Natural killer cell (primary cell): ENCODE data around the gene ELFN1. TPM values are rescaled to one million over a fixed set of nuclear protein-coding genes. Genes with fewer than 3 reads are reported as not detected.

Experiments
- ATAC-seq, 3 donors: fragments of 150-1000 bp in 2 of 3; fragments of 200-7000 bp in 1 of 3; cut with Tn5 transposase; 1 replicate in 1 of 3; 2 replicates in 2 of 3; pipeline ENCODE4 v1.10.0; 2021; ENCODE audit warnings: mild to moderate bottlenecking in 2 of 3, moderate library complexity in 2 of 3
- DNase-seq, 2 donors: peaks; one replicate each; pipeline versions ENCODE4 v3.0.0 to v3.0.0-alpha.2; 2013 to 2021; ENCODE audit warnings: mixed read lengths in 1 of 2
- H3K27ac ChIP-seq: one replicate; pipeline ENCODE4 v1.5.1; 2013; ENCODE audit warnings: mild to moderate bottlenecking, low read length
- H3K27me3 ChIP-seq: one replicate; pipeline ENCODE4 v1.6.1; 2013; ENCODE audit warnings: low read length; ENCODE audit not compliant: control insufficient read depth, insufficient read depth
- H3K36me3 ChIP-seq: one replicate; pipeline ENCODE4 v1.6.1; 2013; ENCODE audit warnings: low read length; ENCODE audit not compliant: control insufficient read depth, insufficient read depth
- H3K4me1 ChIP-seq: one replicate; pipeline ENCODE4 v1.6.1; 2013; ENCODE audit warnings: low read length; ENCODE audit not compliant: control insufficient read depth, insufficient read depth
- H3K4me3 ChIP-seq: one replicate; pipeline ENCODE4 v1.5.1; 2013; ENCODE audit warnings: low read length
- H3K9me3 ChIP-seq: one replicate; pipeline ENCODE4 v1.6.1; 2013; ENCODE audit warnings: low read length; ENCODE audit not compliant: control insufficient read depth, insufficient read depth
- H3K27ac Mint-ChIP-seq, 2 donors: one replicate each; pipeline ENCODE4 v1.8.0; 2022; ENCODE audit warnings: mild to moderate bottlenecking in 2 of 2, mixed read lengths in 2 of 2, moderate library complexity in 1 of 2
- H3K27me3 Mint-ChIP-seq, 2 donors: one replicate each; pipeline ENCODE4 v1.8.0; 2022; ENCODE audit warnings: low read depth in 2 of 2, mixed read lengths in 2 of 2
- H3K36me3 Mint-ChIP-seq: one replicate; pipeline ENCODE4 v1.8.0; 2022; ENCODE audit warnings: mixed read lengths
- H3K4me1 Mint-ChIP-seq, 2 donors: one replicate each; pipeline ENCODE4 v1.8.0; 2022; ENCODE audit warnings: mixed read lengths in 2 of 2
- H3K4me3 Mint-ChIP-seq: one replicate; pipeline ENCODE4 v1.8.0; 2022; ENCODE audit warnings: mild to moderate bottlenecking, moderate library complexity, mixed read lengths
- H3K9me3 Mint-ChIP-seq, 2 donors: one replicate each; pipeline ENCODE4 v1.8.0; 2022; ENCODE audit warnings: mixed read lengths in 2 of 2
- WGBS: methylation state at CpG from one replicate; pipeline ENCODE4 v1.1.7; 2013; ENCODE audit warnings: missing lambda C conversion rate; ENCODE audit not compliant: insufficient coverage; 5-methylcytosine and 5-hydroxymethylcytosine counted together
- intact Hi-C: fragments of 100-400 bp; cut with micrococcal nuclease; formaldehyde crosslinking; loops from one replicate; pipeline ENCODE4 v1.14.2; 2022
- total RNA-seq, 4 donors: library from RNA; stranded (reverse); fragments of 120-200 nt in 1 of 4; gene quantifications; one replicate each; pipeline versions ENCODE4 v1.2.3 to v1.2.4, GENCODE V29; 2013 to 2022
- TF ChIP-seq, protein P1 (sequence below): fragments of 200-600 bp; IDR thresholded peaks from one replicate; pipeline ENCODE4 v1.8.0; 2022; ENCODE audit warnings: antibody characterized with exemption

Gene ELFN1
- total RNA-seq, 3 donors from 2014 or later (not counting 1 experiment from before 2014, with no cell fraction given): 0.30 to 0.45 TPM; not detected in 1

DNA sequence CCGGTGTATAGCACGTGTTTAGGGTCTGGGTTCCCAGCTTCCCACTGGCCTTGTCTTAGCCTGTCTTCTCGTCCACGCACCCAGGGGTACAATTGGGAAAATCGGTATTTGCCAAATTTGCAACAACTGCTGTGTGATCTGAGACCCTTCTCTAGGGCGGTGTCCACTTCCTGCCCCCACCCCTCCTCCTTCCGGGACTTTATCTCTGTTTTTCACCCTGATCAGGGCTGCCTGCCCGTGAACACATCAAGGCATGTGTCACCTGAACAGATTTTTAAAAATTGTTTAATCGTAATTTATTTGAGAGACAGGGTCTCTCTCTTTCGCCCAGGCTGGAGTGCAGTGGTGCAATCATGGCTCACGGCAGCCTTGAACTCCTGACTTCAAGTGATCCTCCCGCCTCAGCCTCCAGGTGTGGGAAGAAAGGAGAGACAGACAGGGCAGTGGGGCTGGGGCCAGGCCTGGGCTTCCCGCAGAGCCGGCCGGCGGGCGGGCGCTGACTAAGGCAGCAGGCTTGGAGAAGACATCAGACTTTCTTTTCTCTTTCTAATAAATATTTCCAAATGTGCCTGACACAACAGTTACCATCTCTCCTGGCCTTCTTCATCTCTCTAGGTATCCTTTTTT, 27.5 kb downstream of the ELFN1 start:
- Mint-ChIP-seq H3K27ac (no peak overlapping the region), H3K4me3 (no peak overlapping the region), H3K36me3 (peaks cover under 1% of the 10 kb centered on the region), H3K27me3 (peaks cover under 1 to 12% of the 10 kb centered on the region in 2 donors), H3K9me3 (no peaks in the 10 kb centered on the region), H3K4me1 (no peaks in the 10 kb centered on the region)
- H3K4me3 ChIP-seq: no peak overlapping the region
- ATAC-seq (no peak), DNase-seq (no peak)
- H3K4me1 ChIP-seq: no peaks in the 10 kb centered on the region
- peaks cover 4% of the 10 kb centered on the region for H3K9me3 ChIP-seq
- no peak overlapping the region for H3K27ac ChIP-seq
- H3K36me3 ChIP-seq: no peaks in the 10 kb centered on the region
- intact Hi-C loops: no loop called here
- H3K27me3 ChIP-seq: no peaks in the 10 kb centered on the region
- TF ChIP-seq, protein P1, sequence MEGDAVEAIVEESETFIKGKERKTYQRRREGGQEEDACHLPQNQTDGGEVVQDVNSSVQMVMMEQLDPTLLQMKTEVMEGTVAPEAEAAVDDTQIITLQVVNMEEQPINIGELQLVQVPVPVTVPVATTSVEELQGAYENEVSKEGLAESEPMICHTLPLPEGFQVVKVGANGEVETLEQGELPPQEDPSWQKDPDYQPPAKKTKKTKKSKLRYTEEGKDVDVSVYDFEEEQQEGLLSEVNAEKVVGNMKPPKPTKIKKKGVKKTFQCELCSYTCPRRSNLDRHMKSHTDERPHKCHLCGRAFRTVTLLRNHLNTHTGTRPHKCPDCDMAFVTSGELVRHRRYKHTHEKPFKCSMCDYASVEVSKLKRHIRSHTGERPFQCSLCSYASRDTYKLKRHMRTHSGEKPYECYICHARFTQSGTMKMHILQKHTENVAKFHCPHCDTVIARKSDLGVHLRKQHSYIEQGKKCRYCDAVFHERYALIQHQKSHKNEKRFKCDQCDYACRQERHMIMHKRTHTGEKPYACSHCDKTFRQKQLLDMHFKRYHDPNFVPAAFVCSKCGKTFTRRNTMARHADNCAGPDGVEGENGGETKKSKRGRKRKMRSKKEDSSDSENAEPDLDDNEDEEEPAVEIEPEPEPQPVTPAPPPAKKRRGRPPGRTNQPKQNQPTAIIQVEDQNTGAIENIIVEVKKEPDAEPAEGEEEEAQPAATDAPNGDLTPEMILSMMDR: no peak
- WGBS: 83% methylated on average over 18 of the region's 18 CpGs

DNA sequence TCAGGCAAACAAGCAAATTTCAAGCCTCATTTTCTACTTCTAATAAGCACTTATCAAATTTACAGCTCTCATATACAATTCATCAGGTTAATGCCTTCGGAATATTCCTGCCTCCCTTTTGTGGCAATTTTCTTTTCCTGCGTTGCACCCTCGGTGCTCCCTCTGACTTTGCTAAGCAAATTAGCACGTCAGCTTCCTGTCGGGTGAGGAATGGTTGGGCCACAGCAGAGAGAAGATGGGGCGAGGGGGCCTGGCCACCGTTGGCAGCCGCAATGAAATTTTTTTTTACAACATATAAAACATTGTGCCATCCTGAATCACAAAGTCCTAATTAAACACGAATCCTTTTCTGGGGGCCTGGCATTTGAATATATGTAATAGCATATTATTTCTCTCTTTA, 28.1 kb downstream of the ELFN1 start:
- Mint-ChIP-seq H3K9me3 (no peaks in the 10 kb centered on the region), H3K36me3 (peaks cover 6% of the 10 kb centered on the region), H3K4me1 (no peaks in the 10 kb centered on the region), H3K27ac (no peak overlapping the region), H3K27me3 (peaks cover 6 to 16% of the 10 kb centered on the region in 2 donors), H3K4me3 (no peak overlapping the region)
- Histone ChIP-seq H3K27ac (no peak overlapping the region), H3K4me1 (no peaks in the 10 kb centered on the region), H3K4me3 (no peak overlapping the region), H3K27me3 (no peaks in the 10 kb centered on the region), H3K36me3 (no peaks in the 10 kb centered on the region), H3K9me3 (peaks cover 6% of the 10 kb centered on the region)
- 61% methylated on average over 8 of the region's 9 CpGs for WGBS
- TF ChIP-seq, protein P1: no peak
- intact Hi-C loops: no loop called here
- ATAC-seq: no peak
- DNase-seq: no peak

DNA sequence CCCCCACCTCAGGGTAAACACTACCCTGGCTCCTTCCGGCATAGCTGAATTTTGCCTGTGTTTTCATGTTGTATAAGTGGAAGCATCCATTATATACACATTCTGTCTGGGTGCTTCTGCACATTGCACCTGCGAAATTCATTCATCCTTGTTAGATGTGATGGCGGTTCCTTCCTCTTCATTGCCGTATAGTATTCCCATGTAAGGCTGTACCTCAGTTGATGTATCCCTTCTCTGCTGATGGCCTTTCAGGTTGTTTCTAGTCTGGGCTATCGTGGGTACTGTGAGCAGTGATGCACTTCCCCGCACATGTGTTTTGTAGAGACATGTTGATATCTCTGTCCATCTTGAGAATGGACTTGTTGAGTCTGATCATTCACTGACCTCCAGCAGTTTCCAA, 28.9 kb downstream of the ELFN1 start:
- Mint-ChIP-seq H3K4me3 (no peak overlapping the region), H3K36me3 (peaks cover 10% of the 10 kb centered on the region), H3K27me3 (peaks cover 10 to 18% of the 10 kb centered on the region in 2 donors), H3K4me1 (no peaks in the 10 kb centered on the region), H3K27ac (no peak overlapping the region), H3K9me3 (no peaks in the 10 kb centered on the region)
- intact Hi-C loops: no loop called here
- TF ChIP-seq, protein P1: no peak
- ATAC-seq (no peak), DNase-seq (no peak)
- Histone ChIP-seq H3K36me3 (no peaks in the 10 kb centered on the region), H3K4me1 (no peaks in the 10 kb centered on the region), H3K9me3 (peaks cover 6% of the 10 kb centered on the region), H3K27ac (no peak overlapping the region), H3K27me3 (no peaks in the 10 kb centered on the region), H3K4me3 (no peak overlapping the region)
- 93% methylated on average over 5 of the region's 6 CpGs for WGBS

DNA sequence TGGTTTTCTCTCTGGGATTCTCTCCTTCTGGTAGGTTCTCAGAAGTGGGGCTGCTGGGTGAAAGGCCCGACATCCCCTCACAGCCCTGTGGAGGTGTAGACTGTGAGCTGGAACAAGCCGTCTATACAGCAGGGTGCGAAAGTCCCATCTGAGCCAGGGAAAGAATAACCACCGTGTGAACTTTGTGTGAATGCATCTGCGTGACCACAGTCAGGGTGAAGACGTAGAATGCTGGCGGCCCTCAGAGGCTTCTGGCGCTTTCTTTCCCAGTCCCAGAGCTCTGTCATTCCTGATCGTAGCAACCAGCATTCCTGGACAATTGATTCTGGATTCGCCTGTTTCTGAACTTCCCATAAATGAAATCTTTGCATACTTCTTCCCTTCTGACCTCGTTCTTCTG, 30.0 kb downstream of the ELFN1 start:
- no peak for DNase-seq
- Histone ChIP-seq H3K9me3 (peaks cover 6% of the 10 kb centered on the region), H3K36me3 (no peaks in the 10 kb centered on the region), H3K27ac (no peak overlapping the region), H3K27me3 (no peaks in the 10 kb centered on the region), H3K4me1 (no peaks in the 10 kb centered on the region), H3K4me3 (no peak overlapping the region)
- intact Hi-C loops: no loop called here
- Mint-ChIP-seq H3K36me3 (peaks cover 10% of the 10 kb centered on the region), H3K27ac (no peak overlapping the region), H3K4me1 (no peaks in the 10 kb centered on the region), H3K9me3 (no peaks in the 10 kb centered on the region), H3K4me3 (no peak overlapping the region), H3K27me3 (peaks cover 10 to 18% of the 10 kb centered on the region in 2 donors)
- 89% methylated on average over 11 of the region's 11 CpGs for WGBS
- ATAC-seq: no peak
- TF ChIP-seq, protein P1: no peak
